NB4 (cell line): ENCODE data around the gene ABLIM1.

Experiments used
- DNase-seq: peaks from one replicate; pipeline ENCODE4 v3.0.0; 2010; ENCODE audit warnings: low read depth
- H3K4me3 ChIP-seq: one replicate; pipeline ENCODE4 v1.5.1; 2011; ENCODE audit warnings: mild to moderate bottlenecking, low read depth, low read length, moderate library complexity
- MYC ChIP-seq: IDR thresholded peaks from 2 replicates; pipeline ENCODE4 v1.6.1; 2011; ENCODE audit warnings: low read depth, low read length
- POLR2A ChIP-seq: IDR thresholded peaks from 2 replicates; pipeline ENCODE4 v1.6.1; 2011; ENCODE audit warnings: mild to moderate bottlenecking; ENCODE audit not compliant: insufficient read length; ENCODE audit errors: extremely low read depth
- TF ChIP-seq, protein P1 (sequence below): IDR thresholded peaks from one replicate; pipeline ENCODE4 v1.5.1; 2012; ENCODE audit warnings: low read depth, low read length
- TF ChIP-seq, protein P2 (sequence below): IDR thresholded peaks from 2 replicates; pipeline ENCODE4 v1.6.1; 2011; ENCODE audit warnings: low read depth, low read length

The ABLIM1 gene

DNA sequence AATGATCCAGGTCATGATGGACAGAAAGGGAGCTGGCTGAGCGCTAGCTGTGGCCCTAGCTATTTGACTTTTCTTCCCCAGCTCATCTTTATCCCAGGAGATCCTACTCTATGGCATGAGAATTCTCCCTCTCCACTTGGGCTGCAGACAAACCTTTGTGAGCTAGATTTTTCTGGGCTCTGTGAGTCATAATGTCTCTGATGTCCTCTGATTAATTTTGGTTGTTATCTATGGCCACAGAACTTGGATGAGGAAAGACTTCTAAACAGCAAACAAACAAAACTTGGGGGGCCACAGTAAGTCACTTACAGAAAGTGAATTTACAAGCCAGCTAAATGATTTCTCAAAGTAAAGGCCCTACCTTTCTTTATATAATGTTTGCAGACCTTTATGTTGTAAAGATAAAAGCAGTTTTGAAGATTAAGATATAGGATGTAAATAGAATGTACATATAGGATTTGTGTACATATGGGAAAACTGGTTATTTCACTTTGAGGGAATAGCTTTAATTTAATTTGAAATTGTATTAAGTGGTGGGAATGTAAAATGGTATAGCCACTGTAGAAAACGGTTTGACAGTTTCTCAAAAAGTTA is 10.4 kb downstream of the ABLIM1 start:
- no peak for TF ChIP-seq POLR2A
- TF ChIP-seq, protein P1, sequence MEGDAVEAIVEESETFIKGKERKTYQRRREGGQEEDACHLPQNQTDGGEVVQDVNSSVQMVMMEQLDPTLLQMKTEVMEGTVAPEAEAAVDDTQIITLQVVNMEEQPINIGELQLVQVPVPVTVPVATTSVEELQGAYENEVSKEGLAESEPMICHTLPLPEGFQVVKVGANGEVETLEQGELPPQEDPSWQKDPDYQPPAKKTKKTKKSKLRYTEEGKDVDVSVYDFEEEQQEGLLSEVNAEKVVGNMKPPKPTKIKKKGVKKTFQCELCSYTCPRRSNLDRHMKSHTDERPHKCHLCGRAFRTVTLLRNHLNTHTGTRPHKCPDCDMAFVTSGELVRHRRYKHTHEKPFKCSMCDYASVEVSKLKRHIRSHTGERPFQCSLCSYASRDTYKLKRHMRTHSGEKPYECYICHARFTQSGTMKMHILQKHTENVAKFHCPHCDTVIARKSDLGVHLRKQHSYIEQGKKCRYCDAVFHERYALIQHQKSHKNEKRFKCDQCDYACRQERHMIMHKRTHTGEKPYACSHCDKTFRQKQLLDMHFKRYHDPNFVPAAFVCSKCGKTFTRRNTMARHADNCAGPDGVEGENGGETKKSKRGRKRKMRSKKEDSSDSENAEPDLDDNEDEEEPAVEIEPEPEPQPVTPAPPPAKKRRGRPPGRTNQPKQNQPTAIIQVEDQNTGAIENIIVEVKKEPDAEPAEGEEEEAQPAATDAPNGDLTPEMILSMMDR = no peak
- TF ChIP-seq MYC = no peak
- TF ChIP-seq, protein P2, sequence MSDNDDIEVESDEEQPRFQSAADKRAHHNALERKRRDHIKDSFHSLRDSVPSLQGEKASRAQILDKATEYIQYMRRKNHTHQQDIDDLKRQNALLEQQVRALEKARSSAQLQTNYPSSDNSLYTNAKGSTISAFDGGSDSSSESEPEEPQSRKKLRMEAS = no peak
- no peak overlapping the region for H3K4me3 ChIP-seq
- DNase-seq = peak; percentile 31

DNA sequence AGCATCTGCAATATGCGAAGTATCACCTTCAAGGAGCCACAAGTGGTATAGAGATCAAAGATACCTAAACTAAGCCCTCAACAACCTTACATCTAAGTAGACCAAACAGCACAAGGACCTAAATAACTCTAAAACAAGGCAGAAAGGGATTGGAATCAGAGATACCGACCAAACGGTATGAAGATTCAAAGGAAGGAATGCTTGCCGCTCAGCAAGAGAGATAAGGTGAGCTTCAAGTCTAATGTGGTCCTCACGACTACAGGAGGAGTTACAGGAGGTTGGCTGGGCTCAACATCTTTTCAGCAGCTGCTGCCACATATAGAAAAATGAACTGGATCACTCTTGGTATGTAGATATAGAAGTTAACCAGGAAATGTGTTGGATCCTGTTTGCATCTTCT is 11.6 kb downstream of the ABLIM1 start:
- H3K4me3 ChIP-seq = no peak overlapping the region
- TF ChIP-seq POLR2A (no peak), MYC (no peak)
- TF ChIP-seq, protein P2 = no peak
- TF ChIP-seq, protein P1 = no peak
- no peak for DNase-seq

DNA sequence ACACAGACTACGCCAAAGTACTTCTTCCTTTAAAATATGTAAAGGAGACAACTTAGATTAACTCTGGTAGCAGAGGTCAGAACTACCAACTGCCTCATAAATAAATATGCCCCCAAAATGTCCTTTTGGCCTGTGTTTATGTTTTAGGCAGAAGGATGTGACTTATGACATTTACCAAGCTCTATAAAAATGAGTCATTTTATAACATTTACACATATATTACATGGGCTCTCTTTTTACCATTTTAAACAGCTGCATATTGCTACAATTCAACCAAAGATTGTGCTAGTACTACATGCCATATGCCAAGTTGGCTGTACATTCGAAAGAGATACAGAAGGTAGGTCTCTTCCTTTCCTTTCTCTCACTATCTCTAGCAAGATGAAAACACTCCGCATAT is 12.4 kb downstream of the ABLIM1 start:
- no peak for DNase-seq
- TF ChIP-seq POLR2A (no peak), MYC (no peak)
- TF ChIP-seq, protein P2 = no peak
- TF ChIP-seq, protein P1 = no peak
- no peak overlapping the region for H3K4me3 ChIP-seq

DNA sequence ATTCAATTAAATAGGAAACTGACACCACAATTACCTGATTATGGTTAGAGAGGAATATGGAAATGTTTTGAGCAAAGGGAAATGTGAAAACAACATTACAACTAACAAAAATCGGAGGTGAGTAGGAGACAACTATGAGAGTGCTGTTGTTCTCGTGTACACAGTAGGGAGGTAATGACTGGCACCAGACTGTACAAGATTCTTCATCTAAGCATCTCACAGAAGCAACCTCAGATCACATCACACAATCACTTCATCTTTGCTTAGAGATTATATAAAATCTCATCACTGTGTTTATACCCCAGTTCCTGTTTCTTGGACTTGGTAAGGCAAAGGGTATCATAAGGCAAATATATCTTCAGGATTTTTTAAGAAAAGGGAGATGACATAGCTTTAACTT is 14.9 kb downstream of the ABLIM1 start:
- no peak overlapping the region for H3K4me3 ChIP-seq
- TF ChIP-seq, protein P2 = no peak

DNA sequence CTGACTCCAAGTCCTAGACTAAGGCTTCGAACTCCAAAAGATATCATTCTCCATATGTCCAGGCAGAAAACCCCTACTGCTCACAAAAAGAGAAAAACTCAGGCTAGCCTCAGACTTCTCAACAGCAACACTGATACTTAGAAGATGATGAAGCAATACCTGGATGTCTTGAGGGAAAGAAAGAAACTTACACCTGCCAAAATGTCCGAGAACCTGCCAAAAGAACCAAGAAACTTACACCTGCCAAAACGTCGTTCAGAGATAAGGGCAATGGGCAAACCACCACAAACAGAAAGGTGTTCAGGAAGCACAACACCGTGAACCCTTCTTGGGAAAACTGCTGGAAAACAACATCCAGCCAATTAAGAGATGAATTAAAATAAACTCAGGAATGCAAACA is 15.3 kb downstream of the ABLIM1 start:
- TF ChIP-seq, protein P1 = no peak
- no peak for TF ChIP-seq MYC
- TF ChIP-seq, protein P2 = no peak
- TF ChIP-seq POLR2A = no peak
- DNase-seq = no peak
- H3K4me3 ChIP-seq = no peak overlapping the region

More for the DNA sequence above, 14.9 kb downstream of the ABLIM1 start:
- DNase-seq = no peak

DNA sequence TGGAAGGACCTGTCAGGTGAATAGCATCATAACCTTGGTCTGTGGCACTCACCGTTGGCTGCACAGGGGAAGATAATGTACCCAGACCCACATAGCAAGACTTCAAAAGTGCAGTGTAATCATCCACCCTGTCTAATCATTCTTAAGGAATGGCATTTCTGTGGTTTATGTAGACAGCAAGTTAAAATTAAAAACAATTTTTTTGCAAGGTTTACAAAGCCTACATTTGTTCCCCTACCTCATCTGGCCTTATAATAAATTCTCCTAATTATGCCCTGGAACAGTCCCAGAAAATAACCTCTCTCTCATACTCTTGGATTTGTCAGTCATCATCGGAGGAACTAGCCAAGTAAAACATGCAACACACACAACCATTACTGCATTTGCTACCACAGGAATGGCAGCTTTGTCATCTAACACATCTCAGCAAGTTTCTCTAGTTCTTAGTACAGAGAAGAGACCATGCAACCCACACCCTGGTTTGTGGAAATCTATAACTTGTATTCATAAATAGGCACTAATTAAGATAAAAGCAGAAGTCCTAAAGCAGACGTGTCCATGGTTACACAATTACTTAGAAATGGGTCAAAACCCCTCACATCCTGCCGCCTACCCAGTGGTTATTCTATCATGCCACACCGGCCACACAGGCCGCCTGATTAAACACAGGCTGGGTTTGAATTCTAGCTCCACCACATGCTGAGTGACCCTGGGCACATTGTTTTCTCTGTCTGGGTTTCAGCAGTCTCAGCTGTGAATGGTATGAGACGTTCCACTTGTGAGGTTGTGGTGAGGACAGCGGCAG is 19.1 kb downstream of the ABLIM1 start:
- TF ChIP-seq, protein P1 = no peak
- TF ChIP-seq MYC (peak; percentile 63; the same call in 1 of the 2 replicates), POLR2A (no peak)
- TF ChIP-seq, protein P2 = peak; percentile 85
- H3K4me3 ChIP-seq = no peak overlapping the region
- DNase-seq = peak; percentile 84
